Measurements from ENCODE around the gene LRRC36. TPM values are rescaled to one million over a fixed set of nuclear protein-coding genes. Genes with fewer than 3 reads are reported as not detected.

Gene LRRC36
- total RNA-seq, 1 donor from 2014 or later: 24.1 TPM

DNA sequence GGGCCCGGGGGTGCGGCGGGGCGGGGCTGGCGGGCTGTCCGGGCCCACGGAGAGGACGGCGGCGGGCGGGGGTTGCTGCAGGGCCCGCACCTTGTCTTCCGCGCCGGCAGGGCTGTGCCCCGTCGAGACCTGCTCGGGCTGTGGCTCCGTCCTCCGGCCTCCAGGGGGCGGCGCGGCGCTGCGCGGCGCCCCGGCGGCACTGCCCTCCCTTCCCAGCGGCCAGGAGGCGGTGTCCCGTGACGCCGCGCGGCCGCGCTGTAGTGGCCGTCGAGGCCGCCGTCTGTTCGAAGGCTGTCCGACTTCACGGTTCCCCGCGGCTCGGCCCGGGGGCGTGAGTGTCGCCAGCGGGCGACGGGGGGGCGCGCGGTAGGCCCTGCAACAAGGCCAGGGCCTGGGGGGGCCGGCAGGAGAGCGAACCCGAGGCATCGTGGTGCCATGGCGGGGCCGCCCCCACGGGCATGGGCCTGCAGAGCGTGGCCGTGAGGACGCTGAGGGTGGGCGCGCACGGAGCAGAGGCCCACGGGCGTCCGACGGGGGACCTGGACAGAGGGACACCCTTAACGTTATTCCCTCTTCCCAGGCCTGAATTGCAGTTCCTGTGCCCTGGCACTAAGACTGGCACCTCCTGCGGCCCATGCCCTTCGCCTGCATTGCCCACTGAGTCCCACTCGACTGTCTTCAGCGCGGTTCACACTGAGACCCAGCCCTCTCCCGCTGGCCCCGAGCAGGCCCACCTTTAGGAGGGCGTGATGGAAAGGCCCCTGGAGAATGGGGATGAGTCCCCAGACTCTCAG lies 47.1 kb upstream of the LRRC36 start, which contains the start of gene PLEKHG4:
Gene PLEKHG4 (plus strand): TSS at position 237 of the 794 bp plus-strand sequence. CDS start 513 bp downstream, at position 750.
- peak; percentile 82 for DNase-seq (ENCODE audit: low spot score)
- H3K27me3 Mint-ChIP-seq (ENCODE audit: unreplicated experiment): peaks cover 10% of the 10 kb centered on the region
- peaks cover 7% of the 10 kb centered on the region for H3K4me1 Mint-ChIP-seq (ENCODE audit: unreplicated experiment)
- peaks cover 21% of the 10 kb centered on the region for H3K36me3 Mint-ChIP-seq (ENCODE audit: low read depth, unreplicated experiment)
- H3K4me3 Mint-ChIP-seq (ENCODE audit: unreplicated experiment): peak within 1 kb of the TSS; percentile 67
- H3K27ac Mint-ChIP-seq (ENCODE audit: unreplicated experiment): no peak within 1 kb of the TSS
- TF ChIP-seq CTCF (IDR thresholded peaks at IDR 0.05; ENCODE audit: unreplicated experiment): peak; percentile 74
- no peaks in the 10 kb centered on the region for H3K9me3 Mint-ChIP-seq (ENCODE audit: unreplicated experiment)

DNA sequence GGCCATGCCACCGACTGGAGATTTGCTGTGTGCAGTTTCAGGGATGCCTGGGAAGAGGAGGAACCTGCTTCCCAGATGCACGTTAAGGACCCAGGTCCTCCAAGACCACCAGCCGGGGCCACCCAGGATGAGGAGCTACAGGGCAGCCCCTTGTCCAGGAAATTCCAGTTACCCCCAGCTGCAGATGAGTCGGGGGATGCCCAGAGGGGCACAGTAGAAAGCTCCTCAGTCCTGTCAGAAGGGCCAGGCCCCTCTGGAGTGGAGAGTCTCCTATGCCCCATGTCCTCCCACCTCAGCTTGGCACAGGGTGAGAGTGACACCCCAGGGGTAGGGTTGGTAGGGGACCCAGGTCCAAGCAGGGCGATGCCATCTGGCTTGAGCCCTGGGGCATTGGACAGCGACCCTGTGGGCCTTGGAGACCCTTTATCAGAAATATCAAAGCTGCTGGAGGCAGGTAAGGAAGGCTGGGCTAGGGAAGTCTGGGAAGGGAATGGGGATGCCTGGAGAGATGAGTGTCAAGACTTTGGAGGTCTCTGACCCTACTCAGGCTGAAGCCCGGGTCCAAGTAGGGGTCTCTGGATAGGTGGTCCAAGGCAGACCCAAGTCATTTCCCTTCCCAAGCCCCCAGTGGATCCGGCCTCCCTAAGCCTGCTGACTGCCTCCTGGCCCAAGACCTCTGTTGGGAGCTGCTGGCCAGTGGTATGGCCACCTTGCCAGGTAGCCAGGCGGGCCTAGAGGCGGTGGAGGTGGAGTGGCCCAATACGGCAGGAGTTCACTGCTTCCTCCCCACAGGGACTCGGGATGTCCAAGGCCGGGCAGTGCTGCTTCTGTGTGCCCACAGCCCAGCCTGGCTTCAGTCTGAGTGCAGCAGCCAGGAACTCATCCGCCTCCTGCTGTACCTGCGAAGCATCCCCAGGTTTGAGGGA lies 46.3 kb upstream of the LRRC36 start:
- DNase-seq (ENCODE audit: low spot score): no peak
- Mint-ChIP-seq H3K4me1 (ENCODE audit: unreplicated experiment) (peaks cover 7% of the 10 kb centered on the region), H3K9me3 (ENCODE audit: unreplicated experiment) (no peaks in the 10 kb centered on the region), H3K36me3 (ENCODE audit: low read depth, unreplicated experiment) (peaks cover 21% of the 10 kb centered on the region), H3K4me3 (ENCODE audit: unreplicated experiment) (no peak overlapping the region), H3K27ac (ENCODE audit: unreplicated experiment) (no peak overlapping the region), H3K27me3 (ENCODE audit: unreplicated experiment) (peaks cover 10% of the 10 kb centered on the region)
- no peak for TF ChIP-seq CTCF (IDR thresholded peaks at IDR 0.05; ENCODE audit: unreplicated experiment)

DNA sequence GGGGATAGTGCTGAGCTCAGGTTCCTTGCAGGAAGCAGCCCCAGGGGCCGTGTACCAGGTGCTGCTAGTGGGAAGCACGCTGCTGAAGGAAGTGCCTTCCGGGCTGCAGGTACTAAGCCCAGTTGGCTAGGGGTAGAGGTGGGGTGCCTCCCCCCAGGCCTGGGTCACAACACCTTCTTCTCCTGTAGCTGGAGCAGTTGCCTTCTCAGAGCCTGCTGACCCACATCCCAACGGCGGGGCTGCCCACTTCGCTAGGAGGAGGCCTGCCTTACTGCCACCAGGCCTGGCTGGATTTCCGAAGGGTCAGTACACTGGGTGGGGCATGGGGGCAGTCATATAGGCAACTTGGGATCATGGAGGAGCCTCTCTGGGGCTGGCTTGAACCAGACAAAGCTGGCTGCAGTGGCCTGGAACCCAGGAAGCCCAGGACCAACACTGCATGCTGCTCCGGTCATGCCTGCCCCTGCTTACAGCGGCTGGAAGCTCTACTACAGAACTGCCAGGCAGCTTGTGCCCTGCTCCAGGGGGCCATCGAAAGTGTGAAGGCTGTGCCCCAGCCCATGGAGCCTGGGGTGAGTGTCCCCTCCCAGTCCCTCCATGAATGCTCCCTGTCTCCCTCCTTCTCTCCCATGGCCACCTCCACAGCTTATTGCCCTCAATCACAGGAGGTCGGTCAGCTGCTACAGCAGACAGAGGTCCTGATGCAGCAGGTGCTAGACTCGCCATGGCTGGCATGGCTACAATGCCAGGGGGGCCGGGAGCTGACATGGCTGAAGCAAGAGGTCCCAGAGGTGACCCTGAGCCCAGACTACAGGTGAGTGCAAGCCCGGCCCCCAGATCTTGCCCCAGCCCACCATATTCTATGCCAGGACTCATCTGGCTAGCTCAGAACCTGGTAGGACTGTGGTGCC lies 44.8 kb upstream of the LRRC36 start:
- H3K36me3 Mint-ChIP-seq (ENCODE audit: low read depth, unreplicated experiment): peaks cover 21% of the 10 kb centered on the region
- H3K27ac Mint-ChIP-seq (ENCODE audit: unreplicated experiment): no peak overlapping the region
- H3K4me3 Mint-ChIP-seq (ENCODE audit: unreplicated experiment): no peak overlapping the region
- no peak for DNase-seq (ENCODE audit: low spot score)
- H3K9me3 Mint-ChIP-seq (ENCODE audit: unreplicated experiment): no peaks in the 10 kb centered on the region
- no peak for TF ChIP-seq CTCF (IDR thresholded peaks at IDR 0.05; ENCODE audit: unreplicated experiment)
- peaks cover 10% of the 10 kb centered on the region for H3K27me3 Mint-ChIP-seq (ENCODE audit: unreplicated experiment)
- peaks cover 7% of the 10 kb centered on the region for H3K4me1 Mint-ChIP-seq (ENCODE audit: unreplicated experiment)

DNA sequence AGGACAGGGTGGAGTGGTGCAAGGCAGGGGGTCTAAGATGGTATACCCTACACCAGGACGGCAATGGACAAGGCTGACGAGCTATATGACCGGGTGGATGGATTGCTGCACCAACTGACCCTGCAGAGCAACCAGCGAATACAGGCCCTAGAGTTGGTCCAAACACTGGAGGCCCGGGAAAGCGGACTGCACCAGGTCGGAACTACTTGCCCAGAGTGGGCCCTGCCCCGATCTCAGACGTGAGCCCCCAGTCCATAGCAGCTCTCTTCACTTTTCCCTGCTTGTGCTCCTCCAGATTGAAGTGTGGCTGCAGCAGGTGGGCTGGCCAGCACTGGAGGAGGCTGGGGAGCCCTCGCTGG lies 44.2 kb upstream of the LRRC36 start:
- Mint-ChIP-seq H3K27ac (ENCODE audit: unreplicated experiment) (peak overlapping the region; percentile 1), H3K27me3 (ENCODE audit: unreplicated experiment) (peaks cover 10% of the 10 kb centered on the region), H3K4me3 (ENCODE audit: unreplicated experiment) (no peak overlapping the region), H3K9me3 (ENCODE audit: unreplicated experiment) (no peaks in the 10 kb centered on the region), H3K36me3 (ENCODE audit: low read depth, unreplicated experiment) (peaks cover 21% of the 10 kb centered on the region), H3K4me1 (ENCODE audit: unreplicated experiment) (peaks cover 7% of the 10 kb centered on the region)
- TF ChIP-seq CTCF (IDR thresholded peaks at IDR 0.05; ENCODE audit: unreplicated experiment): no peak
- no peak for DNase-seq (ENCODE audit: low spot score)
